GM13977 (cell line): Measurements from ENCODE around the gene GRIK4.

ENCODE experiments used
- DNase-seq: peaks from one replicate; pipeline ENCODE4 v3.0.0; 2012; ENCODE audit warnings: low spot score
- in situ Hi-C: fragments of 300-500 bp; cut with MboI; formaldehyde crosslinking; loops from one replicate; pipeline ENCODE4 v1.12.0; 2022; ENCODE audit warnings: low sequenced_read_pairs, low pct_unique_long_range_greater_than_20kb, mixed read lengths, inconsistent platforms; ENCODE audit not compliant: unreplicated experiment
- TF ChIP-seq, protein P1 (sequence below): IDR thresholded peaks from 2 replicates; pipeline ENCODE4 v1.5.1; 2012; ENCODE audit warnings: mild to moderate bottlenecking, control low read depth; ENCODE audit not compliant: insufficient read depth; ENCODE audit errors: extremely low read depth, missing control alignments

The GRIK4 gene

DNA sequence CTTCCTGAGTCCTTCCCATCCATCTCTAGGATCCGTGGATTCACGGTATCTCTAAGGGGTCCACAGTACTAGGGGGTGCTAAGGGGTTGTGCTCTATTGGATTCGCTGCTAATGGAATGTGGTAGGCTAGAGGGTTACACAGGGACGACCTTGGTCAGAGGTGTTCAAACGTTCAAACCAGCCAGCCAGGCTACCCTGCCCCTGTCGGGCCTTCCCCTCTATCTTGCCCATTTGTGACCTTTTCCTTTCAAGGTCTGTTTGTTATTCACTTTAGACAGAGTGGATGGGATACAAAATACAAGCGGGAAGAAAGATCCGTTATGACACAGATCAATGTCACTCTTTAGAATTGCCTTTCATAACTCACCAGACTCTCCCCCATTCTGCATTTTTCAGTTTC, 306.5 kb downstream of the GRIK4 start:
- in situ Hi-C loops: loop anchor here (25.0 kb wide), 1 partner anchor 306 kb away; the partner anchor contains the start of gene GRIK4
- DNase-seq: no peak
- TF ChIP-seq, protein P1, sequence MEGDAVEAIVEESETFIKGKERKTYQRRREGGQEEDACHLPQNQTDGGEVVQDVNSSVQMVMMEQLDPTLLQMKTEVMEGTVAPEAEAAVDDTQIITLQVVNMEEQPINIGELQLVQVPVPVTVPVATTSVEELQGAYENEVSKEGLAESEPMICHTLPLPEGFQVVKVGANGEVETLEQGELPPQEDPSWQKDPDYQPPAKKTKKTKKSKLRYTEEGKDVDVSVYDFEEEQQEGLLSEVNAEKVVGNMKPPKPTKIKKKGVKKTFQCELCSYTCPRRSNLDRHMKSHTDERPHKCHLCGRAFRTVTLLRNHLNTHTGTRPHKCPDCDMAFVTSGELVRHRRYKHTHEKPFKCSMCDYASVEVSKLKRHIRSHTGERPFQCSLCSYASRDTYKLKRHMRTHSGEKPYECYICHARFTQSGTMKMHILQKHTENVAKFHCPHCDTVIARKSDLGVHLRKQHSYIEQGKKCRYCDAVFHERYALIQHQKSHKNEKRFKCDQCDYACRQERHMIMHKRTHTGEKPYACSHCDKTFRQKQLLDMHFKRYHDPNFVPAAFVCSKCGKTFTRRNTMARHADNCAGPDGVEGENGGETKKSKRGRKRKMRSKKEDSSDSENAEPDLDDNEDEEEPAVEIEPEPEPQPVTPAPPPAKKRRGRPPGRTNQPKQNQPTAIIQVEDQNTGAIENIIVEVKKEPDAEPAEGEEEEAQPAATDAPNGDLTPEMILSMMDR: no peak

DNA sequence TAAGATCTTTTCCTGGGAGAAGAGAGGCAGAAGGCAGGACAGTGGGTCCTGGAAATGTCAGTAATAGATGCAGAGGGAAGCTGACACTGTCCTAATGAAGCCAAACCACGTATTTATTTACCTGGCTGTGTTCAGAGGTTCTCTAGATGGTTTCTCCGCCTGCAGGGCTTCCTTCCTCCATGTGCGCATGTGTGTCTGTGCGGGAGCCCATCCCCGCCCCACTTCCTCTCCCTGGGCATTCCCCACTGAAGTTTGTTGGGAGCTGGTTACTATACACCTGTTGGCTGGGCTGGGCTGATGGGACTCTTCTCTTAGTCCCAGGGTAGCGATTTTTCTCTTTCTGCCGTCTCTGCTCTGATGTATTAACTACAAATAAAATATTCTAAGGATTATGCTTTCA, 307.5 kb downstream of the GRIK4 start:
- in situ Hi-C loops: loop anchor here (25.0 kb wide), 1 partner anchor 307 kb away; the partner anchor contains the start of gene GRIK4
- no peak for DNase-seq
- TF ChIP-seq, protein P1: no peak

DNA sequence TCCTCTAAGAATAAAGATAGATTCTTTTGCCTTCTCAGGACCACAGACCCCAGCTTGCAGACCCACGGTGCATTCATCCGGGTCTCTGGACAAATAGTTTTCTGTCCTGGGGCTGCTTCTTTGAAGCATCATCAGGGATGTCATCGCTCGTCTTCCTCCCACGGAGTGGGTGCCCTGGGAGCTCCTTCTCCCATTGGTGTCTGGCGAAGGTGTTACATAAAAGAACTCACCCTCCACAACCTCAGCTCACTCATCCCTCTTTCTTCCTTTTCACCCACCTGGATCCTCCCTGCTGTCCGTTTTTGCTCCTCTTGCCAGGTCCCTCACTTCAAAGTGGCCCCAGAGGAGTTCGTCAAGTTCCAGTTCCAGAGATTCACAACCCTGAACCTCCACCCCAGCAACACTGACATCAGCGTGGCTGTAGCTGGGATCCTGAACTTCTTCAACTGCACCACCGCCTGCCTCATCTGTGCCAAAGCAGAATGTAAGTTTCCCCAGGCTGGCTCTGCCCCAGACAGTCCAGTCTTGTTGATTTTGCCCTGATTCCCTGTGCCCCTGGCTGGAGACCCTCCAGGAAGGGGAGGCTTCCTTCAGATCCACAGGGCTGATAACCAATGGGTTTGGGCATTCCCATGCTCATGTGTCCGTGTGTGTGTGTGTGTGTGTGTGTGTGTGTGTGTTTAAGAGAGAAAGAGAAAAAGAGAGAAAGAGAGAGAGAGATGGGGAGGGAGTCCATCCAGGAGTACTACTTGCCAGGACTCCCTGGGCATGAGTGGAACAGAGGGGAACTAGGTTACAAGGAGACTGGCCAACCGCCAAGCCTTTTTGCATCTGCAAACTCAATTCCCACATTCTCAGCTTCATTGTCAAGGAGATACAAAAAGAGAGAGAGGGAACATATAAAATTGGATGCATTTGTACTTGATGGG, 308.2 kb downstream of the GRIK4 start:
- in situ Hi-C loops: loop anchor here (25.0 kb wide), 1 partner anchor 307 kb away; the partner anchor contains the start of gene GRIK4
- DNase-seq: no peak
- TF ChIP-seq, protein P1: no peak

DNA sequence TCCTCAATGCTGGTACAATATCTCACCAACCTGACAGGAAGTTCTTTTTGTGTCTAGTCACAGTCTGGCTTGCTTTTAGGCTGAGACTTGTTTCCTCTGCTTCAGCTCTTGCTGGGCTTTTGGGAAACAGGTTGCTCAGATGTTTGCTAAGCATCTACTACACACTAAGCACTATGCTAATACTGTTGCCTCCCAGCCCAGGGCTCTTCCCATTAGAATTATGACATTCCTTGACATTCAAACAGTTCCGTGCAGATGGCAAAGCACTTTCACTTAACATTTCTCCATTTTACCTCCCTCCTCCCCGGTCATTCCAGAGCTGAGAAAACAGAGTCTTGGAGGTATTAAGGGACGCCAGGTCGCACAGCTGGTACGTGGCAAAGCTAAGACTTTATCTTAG, 311.6 kb downstream of the GRIK4 start:
- no peak for DNase-seq
- in situ Hi-C loops: loop anchor here (25.0 kb wide), 1 partner anchor 311 kb away; the partner anchor contains the start of gene GRIK4
- TF ChIP-seq, protein P1: no peak

DNA sequence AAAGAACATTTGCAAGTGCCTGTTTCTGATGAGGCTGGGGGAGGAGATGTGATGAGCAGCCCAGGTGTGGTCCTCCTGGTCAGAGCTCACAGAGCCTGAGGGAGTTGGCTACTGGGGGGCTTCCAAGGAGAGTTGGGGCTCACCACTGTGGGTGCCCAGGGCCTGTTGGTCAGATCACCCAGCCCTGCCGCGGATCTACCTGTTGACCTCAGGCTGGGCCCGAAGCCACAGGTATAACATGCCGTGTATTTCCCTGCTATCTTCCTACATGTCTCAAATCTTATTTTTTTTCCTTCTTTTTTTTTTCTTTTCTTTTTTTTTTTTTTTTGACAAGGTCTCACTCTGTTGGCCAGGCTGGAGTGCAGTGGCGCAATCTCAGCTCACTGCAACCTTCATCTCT, 312.7 kb downstream of the GRIK4 start:
- TF ChIP-seq, protein P1: no peak

DNA sequence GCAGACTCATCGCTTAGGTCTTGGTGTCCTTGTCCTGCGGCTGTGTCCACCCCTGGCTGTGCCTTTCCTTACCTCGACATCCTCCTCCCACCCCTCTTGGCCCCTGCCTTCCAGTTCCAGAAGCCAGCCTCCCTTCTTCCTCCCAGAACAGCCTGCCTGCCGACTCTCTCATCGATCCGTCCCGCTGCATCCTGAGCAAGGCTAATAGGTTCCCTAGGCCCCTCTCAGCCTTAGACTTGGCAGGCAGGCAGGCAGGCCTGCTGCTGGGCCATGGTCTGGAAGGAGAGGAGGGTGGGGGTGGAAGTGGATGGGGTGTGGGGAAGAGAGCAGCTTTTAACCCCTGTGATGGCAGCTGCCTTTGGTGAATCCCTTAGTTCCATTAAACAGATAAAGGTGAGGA, 315.6 kb downstream of the GRIK4 start:
- no peak for DNase-seq
- in situ Hi-C loops: no loop called here
- TF ChIP-seq, protein P1: no peak

More for the DNA sequence above, 312.7 kb downstream of the GRIK4 start:
- in situ Hi-C loops: loop anchor here (25.0 kb wide), 1 partner anchor 312 kb away; the partner anchor contains the start of gene GRIK4
- DNase-seq: no peak
